WERI-Rb-1 (cell line): Measurements from ENCODE around the gene SHROOM2.

Source experiments
- DNase-seq: peaks from one replicate; pipeline ENCODE4 v3.0.0-alpha.2; 2020
- H3K27ac ChIP-seq: fragments of 250-450 bp; sonication (Bioruptor Pico); 2 replicates; pipeline ENCODE4 v1.5.1; 2020; ENCODE audit warnings: mild to moderate bottlenecking, moderate library complexity
- H3K27me3 ChIP-seq: fragments of 250-450 bp; sonication (Bioruptor Pico); 2 replicates; pipeline ENCODE4 v1.5.1; 2021; ENCODE audit warnings: mild to moderate bottlenecking, low read depth, moderate library complexity; ENCODE audit not compliant: insufficient read depth, severe bottlenecking
- H3K36me3 ChIP-seq: fragments of 250-450 bp; sonication (Bioruptor Pico); 2 replicates; pipeline ENCODE4 v1.5.1; 2020; ENCODE audit warnings: mild to moderate bottlenecking, moderate library complexity
- H3K4me3 ChIP-seq: 2 replicates; pipeline ENCODE4 v1.5.1; 2011; ENCODE audit warnings: low read depth, mild to moderate bottlenecking, control low read depth, low read length
- H3K9me3 ChIP-seq: fragments of 250-450 bp; sonication (Bioruptor Pico); 2 replicates; pipeline ENCODE4 v1.5.1; 2021; ENCODE audit warnings: mild to moderate bottlenecking, moderate library complexity; ENCODE audit not compliant: severe bottlenecking
- CTCF ChIP-seq: IDR thresholded peaks from 2 replicates; pipeline ENCODE4 v1.5.1; 2011; ENCODE audit warnings: low read depth, mild to moderate bottlenecking, control low read depth, inconsistent platforms, low read length

SHROOM2 gene

GRCh38 chrX:9937761-9938160, 151.5 kb downstream of the SHROOM2 start:
- no peak overlapping the region for H3K27ac ChIP-seq
- no peak for DNase-seq
- no peak overlapping the region for H3K4me3 ChIP-seq
- no peaks in the 10 kb centered on the region; the same call in 1 of the 2 replicates for H3K36me3 ChIP-seq
- H3K9me3 ChIP-seq = no peaks in the 10 kb centered on the region
- TF ChIP-seq CTCF = no peak
- no peaks in the 10 kb centered on the region for H3K27me3 ChIP-seq

GRCh38 chrX:9938516-9938915, 152.3 kb downstream of the SHROOM2 start:
- no peaks in the 10 kb centered on the region for H3K27me3 ChIP-seq
- no peak for DNase-seq
- H3K9me3 ChIP-seq = no peaks in the 10 kb centered on the region
- no peak overlapping the region for H3K27ac ChIP-seq
- H3K4me3 ChIP-seq = no peak overlapping the region
- TF ChIP-seq CTCF = no peak
- H3K36me3 ChIP-seq = no peaks in the 10 kb centered on the region; the same call in 1 of the 2 replicates

DNA sequence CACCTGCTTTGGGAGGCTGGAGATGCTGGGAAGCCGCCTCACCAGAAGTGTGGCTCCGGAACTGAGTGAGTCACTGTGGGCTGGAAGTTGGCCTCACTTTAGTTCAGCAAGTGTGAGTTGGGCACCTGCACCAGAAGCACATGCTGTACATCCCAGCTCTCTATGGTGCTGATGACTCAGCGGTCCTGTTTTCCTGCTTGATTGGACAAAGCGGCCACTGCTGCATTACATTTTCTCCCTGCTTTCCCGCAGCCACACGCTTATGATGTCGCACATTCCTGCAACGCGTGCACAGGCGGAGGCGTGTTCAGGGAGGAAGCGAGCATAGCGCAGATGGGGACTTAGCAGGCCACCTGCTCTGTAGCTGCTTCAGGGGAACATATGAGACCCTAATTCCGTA, 154.2 kb downstream of the SHROOM2 start:
- Histone ChIP-seq H3K9me3 (no peaks in the 10 kb centered on the region), H3K4me3 (no peak overlapping the region), H3K36me3 (no peaks in the 10 kb centered on the region; the same call in 1 of the 2 replicates), H3K27me3 (no peaks in the 10 kb centered on the region), H3K27ac (no peak overlapping the region)
- DNase-seq = no peak
- TF ChIP-seq CTCF = no peak

GRCh38 chrX:9942086-9942485, 155.9 kb downstream of the SHROOM2 start:
- DNase-seq = no peak
- Histone ChIP-seq H3K9me3 (no peaks in the 10 kb centered on the region), H3K27me3 (peaks cover 7% of the 10 kb centered on the region), H3K36me3 (no peaks in the 10 kb centered on the region; the same call in 1 of the 2 replicates), H3K4me3 (no peak overlapping the region), H3K27ac (no peak overlapping the region)
- TF ChIP-seq CTCF = no peak

- no peak for TF ChIP-seq CTCF
- no peaks in the 10 kb centered on the region for H3K9me3 ChIP-seq
- peaks cover 7% of the 10 kb centered on the region for H3K27me3 ChIP-seq
- no peaks in the 10 kb centered on the region; the same call in 1 of the 2 replicates for H3K36me3 ChIP-seq
- DNase-seq = no peak
- H3K4me3 ChIP-seq = no peak overlapping the region
- no peak overlapping the region for H3K27ac ChIP-seq
These were observed 157.2 kb downstream of the SHROOM2 start for GRCh38 chrX:9943420-9943819.

GRCh38 chrX:9947131-9947794, 161.0 kb downstream of the SHROOM2 start:
- no peaks in the 10 kb centered on the region for H3K9me3 ChIP-seq
- TF ChIP-seq CTCF = no peak
- no peak overlapping the region for H3K27ac ChIP-seq
- H3K4me3 ChIP-seq = no peak overlapping the region
- peaks cover 17% of the 10 kb centered on the region for H3K27me3 ChIP-seq
- DNase-seq = no peak
- no peaks in the 10 kb centered on the region; the same call in 1 of the 2 replicates for H3K36me3 ChIP-seq
